Measurements from ENCODE around the gene ITIH3. TPM values are rescaled to one million over a fixed set of nuclear protein-coding genes. Genes with fewer than 3 reads are reported as not detected.

The ITIH3 gene
- total and polyA plus RNA-seq, 2 of the 8 experiments (the other 6 are each of a cell fraction or from before 2014, with no cell fraction given), result not detected

DNA sequence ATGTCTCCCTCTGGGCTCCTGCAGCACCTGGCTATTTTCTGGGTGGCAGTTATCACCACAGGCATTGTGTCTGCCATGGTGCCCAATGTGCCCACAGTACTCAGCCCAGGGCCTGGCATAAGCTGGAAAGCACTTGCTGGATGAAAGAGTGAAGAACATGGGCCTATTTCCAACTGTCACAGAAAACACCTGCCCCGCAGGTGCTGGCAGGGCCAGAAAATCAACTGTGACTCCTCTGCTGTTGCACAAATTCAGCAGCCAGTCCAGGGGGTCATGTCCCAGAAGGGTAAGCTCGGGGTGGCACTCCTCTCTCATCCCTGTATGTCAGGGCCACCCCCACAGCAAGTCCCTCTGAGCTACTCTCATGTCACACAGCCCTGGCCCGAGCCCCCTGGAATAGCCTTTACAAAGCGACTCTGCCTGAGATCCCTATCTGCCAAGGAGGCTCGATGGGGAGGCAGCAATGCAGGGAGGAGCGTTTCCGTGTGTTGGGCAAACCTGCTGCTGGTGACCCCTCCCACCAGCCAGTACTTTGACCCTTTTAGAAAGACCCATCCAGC is 16.9 kb downstream of the ITIH3 start (continued):
- TF ChIP-seq TAF1 (IDR thresholded peaks at IDR 0.05; ENCODE audit: low read depth, low read length), result no peak
- TF ChIP-seq EP300 (IDR thresholded peaks at IDR 0.05; ENCODE audit: borderline replicate concordance in 1 of 2, low read depth in 2 of 2, low read length in 2 of 2), result no peak
